ENCODE data around the gene ZNF584.
"Not testable (repeated sequence)": the region's sequence is repeated elsewhere in the genome, so short reads cannot be mapped to it uniquely, and the experiment has no call there.

- TF ChIP-seq CTCF (IDR thresholded peaks at IDR 0.05; ENCODE audit: low read depth, low read length); EZH2phosphoT487 (IDR thresholded peaks at IDR 0.05; ENCODE audit: low read depth): not testable (repeated sequence)
These were observed 40.4 kb downstream of the ZNF584 start for GRCh38 chr19:58448860-58449259.

Data from OCI-LY3 (cell line).